HG02885 (cell line): ENCODE results near the gene LENG9.

Experiments
- ATAC-seq: cut with Tn5 transposase; IDR thresholded peaks from one replicate; pipeline ENCODE4 v1.9.1; 2021; ENCODE audit warnings: mild to moderate bottlenecking; ENCODE audit not compliant: unreplicated experiment, poor library complexity

Gene LENG9

DNA sequence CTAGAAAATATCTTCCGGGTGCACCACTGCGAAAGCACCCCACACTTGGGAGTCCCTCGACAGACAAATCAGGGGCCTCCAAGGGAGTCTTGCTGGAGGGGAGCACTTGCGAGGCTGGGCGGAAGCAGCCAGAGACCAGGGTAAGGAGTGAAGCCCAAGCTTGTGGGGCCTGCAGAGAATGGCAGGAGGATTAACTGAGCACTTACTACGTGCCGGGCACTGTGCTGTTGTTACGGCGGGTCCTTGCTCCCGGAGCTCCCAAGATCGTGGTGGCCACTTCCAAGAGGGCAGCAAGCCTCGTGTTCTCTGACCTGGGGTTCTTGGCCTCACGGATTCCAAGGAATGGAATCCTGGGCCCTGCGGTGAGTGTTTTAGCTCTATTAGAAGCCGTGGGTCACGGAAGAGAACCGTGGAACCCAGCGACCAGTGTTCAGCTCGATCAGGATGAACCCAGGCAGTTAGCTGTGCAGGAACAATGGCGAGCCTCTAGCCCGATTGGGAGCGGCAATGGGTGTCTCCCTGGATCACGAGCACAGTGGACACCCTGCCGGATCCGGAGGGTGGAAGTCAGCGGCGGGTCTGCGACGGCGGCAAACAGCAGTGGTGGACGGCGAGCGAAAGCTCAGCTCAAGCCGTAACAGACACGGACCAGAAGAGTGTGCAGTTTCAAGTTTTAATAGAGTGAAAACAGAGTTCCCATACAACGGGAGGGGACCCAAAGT, 38.8 kb downstream of the LENG9 start:
- ATAC-seq, result no peak

DNA sequence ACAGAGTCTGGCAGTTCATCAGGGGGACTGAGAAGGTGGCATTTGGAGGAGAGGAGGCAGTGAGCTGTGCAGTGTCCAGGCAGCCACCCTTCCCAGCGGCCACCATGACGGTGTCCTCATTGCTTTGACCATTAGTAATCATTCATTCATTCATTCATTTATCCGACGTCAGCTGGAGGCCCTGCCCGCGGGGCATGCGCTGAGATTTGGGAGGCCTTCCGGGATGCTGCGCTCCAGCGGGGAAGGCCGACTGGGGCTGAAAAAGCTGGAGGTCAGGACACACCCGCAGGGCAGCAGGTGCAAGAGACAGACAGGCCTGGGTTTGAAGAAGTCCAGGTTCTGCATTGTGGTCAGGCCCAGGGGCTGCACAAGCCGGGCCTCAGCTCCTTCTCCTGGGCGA, 39.4 kb downstream of the LENG9 start:
- ATAC-seq, result no peak

DNA sequence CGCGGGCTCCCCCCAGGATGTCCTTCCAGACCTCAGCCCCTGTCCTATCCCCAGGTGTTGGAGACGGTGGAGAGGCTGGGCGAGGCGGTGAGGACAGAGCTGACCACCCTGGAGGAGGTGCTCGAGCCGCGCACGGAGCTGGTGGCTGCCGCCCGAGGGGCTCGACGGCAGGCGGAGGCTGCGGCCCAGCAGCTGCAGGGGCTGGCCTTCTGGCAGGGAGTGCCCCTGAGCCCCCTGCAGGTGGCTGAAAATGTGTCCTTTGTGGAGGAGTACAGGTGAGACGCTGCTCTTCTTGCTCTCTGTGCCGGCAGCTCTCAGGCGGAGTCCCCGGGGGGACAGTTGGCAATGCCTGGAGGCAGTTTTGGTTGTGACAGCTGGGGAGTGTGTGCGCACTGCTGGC, 41.4 kb downstream of the LENG9 start:
- ATAC-seq, result no peak

DNA sequence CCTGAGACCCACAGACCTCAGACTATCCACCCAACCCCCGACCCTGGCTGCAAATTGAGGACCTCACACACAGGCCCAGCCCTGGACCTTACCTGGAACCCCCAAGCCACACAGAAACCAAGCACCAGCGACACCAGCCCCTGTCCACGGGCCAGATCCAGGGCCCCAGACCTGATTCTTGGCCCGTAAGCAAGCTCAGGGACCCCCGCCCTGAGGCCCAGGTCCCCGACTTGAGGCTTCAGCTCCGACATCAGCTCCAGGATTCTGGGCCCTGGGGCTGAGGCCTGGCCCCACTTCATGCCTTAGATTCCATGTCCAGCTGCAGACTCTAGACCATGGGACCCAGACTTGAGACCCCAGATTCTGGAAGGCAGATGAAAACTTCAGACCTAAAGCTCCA, 42.1 kb downstream of the LENG9 start:
- no peak for ATAC-seq

DNA sequence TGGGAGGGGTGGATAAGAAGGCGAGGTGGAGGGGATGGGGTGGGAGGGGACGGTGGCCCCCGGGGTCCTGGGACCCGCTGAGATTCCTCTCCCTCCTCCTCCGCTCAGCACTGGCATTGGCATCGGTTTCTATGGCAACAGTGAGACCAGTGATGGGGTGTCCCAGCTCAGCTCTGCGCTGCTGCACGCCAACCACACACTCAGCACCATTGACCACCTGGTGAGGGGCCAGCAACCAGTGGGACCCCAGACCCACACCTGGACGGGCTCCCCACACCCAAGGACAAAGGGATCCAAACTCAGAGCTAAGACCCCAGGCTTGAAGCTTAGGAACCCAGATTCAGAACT, 42.4 kb downstream of the LENG9 start:
- no peak for ATAC-seq

DNA sequence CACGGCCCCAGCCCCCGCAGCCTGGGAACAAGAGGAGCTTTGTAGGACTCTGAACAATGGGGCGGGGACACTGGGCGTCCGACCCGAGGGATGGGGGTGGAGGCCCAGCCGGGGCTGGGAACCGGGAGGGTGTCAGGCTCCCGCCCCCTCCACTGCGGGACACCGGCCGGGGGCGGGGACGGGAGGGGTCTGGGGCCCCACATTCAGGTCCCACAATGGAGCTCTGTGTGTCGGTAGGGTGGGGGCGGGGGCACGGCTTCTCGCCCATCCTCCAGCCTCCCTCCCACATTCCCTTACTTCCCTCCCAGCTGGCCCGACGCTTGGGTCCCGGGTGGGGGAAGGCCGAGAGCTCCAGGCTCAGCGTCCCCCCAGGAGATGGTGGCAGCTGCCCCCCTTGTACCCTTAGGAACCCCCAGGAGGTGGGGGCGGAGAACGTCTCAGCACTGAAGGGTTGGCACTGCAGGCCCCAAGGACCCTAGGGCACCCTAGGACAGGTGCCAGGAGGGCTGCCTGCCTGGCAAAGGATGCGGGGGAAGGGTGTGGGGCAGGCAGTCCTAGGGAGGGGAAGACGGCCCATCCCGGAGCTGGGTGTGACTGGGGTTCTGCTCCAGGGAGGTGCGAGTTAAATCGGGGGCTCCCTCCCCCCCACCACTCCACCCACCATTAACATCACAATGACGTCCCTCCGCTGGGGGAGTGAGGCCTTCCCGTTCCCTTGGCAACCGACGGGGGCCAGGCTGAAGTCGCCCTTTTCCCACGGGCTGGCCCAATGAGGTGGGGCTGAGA, 43.0 kb downstream of the LENG9 start:
- no peak for ATAC-seq

DNA sequence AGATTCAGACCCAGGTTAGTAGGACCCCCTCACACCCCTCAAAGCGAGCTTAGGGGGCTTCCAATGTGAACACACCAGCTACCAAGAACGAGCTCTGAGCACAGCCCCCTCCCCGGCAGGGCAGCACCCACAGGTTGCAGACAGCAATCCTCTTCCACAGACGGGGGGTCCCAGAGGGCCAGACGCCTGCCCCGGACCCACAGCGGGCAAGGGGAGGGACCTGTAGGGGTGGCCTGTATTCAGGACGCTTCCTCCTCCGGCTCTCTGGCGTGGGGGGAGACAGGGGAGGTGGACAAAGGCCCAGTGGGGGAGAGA, 43.6 kb downstream of the LENG9 start:
- no peak for ATAC-seq

DNA sequence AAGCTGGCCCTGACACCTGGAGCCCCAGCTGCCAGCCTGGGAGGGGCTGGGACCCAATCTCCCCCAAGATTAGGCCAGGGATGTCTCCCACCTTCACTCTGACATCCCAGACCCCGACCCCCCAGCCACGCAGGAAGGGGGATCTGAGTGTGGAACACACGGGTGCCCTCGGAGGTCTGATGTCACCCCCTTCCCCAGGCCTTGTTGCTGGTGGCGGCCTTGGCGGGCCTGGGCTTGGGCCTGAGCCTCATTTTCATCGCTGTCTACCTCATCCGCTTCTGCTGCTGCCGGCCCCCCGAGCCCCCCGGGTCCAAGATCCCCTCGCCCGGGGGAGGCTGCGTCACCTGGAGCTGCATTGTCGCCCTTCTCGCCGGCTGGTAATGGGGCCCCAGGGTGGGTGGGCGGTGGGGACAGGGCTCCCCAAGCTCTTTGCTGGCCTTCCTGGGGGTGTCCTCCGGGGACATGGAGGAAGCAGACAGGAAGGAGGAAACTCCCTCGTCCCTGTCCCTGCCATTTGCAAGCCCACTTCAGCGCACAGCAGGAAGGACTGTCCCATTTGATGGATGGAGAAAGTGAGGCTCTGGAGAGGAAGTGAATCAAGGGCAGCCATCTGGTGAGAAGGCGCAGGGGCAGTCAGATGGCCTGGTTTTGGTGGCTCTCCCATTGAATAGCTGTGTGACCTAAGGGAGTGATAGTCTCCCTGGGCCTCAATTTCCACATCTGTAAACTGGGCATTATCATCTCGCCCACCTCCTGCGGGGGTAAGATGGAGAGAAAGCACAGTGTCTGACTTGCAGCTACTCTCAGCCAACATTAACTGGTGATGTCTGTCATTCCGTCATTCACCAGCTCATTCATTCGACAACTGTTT, 44.4 kb downstream of the LENG9 start:
- ATAC-seq, result no peak

DNA sequence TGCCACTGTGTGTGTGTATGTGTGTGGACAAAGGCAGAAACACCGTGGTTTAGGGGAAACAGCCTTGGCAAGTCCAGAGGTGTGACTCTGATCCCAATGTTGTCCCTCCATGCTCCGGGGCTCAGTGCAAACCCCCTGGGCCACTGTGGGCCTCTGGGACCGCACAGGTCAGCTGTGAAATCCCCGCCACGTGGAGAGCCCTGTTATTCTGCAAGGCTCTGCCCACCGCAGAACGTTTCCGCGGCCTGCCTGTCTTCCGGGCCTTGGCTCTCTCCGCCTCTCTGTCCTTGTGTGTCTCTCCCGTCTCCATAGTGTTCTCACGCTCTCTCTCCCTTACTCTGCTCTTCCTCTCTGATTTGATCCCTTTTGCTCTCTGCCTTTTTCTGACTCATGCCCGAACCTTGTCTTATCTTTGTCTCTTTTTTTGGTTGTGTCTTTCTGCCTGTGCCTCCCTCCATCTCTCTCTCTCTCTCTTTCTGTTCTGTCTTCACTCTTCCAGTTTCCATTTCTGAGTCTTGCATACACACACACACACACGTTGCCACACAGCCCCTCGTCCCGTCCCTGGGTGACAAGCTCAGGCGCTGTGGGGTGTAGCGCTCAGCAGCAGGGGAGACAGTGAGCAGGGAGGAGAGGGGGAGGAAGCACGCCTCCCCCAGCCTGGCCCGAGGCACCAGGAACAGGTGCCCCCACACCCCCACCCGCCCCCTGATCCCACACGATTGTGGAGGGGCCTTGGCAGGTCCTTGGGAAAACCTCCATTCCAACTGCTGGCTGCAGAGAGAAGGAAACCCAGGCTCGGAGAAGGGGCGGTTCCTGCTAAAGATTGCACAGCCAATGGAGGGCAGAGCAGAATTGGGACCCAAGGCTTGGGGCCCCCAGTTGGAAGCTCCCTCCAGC, 45.3 kb downstream of the LENG9 start:
- no peak for ATAC-seq

DNA sequence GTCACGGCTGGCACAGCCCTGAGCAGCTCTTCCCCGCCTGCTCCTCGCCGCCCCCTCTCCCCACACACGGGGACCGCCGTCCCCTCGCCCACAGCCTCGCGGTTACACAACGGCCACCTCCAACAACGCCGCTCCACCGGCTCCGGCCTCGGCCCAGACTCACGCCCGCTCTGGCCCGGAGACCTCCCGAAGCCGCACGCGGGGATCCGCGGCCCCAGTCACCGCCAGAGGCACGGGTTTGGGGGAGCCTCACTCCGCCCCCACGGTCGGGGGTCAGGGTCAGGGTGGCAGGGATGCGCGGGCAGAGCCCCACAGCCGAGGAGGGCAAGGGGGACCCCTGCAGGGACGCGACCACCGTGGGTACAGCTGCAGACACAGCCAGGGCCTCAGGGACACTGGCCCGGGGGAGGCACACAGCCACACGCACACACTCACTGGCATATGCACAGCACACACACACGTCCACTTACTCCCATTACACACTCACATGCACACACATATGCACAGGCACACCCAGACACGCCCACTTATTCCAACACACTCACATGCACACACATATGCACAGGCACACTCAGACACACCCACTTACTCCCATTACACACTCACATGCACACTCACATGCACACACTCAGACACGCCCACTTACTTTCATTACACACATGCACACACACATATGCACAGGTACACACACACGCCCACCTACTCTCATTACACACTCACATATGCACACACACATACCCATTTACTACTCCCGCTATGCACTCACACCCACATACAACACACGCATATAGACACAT, 46.7 kb downstream of the LENG9 start:
- no peak for ATAC-seq

DNA sequence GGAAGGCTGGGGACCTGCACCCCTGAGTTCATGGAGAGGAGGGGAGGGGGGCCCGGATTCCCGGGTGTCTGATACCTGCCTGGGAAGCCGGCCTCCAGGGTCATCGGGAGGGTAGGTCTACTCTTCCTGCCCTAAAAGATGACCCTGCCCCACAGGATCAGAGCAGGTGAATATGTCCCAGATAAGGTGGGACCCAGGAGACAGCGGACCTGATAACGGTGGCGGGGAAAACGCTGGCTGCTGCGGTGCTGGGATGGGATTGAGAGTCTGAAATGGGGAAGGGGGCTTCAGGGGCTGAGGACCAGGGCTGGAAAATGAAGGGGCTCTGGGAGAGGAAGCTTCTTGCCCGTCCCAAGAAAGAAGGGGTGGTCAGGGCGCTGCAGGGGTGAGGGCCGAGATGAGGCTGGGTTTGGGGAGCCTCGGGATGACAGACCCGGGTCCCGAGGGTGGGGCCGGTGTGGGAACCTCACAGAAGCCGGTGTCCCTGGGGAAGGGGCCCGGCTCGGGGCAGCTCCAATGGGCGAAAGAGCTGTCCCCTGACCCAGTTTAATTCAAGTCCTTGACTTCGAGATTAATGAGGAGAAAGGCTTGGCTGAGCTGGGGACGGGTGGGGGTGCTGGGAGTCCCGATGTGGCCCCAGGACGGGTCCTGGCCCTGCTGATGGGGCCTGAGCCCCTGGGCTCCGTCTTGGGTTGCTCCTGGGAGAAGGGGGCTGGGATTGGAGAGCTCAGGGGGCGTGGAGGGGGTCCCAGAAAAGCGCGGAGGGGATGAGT, 47.5 kb downstream of the LENG9 start:
- ATAC-seq, result no peak

DNA sequence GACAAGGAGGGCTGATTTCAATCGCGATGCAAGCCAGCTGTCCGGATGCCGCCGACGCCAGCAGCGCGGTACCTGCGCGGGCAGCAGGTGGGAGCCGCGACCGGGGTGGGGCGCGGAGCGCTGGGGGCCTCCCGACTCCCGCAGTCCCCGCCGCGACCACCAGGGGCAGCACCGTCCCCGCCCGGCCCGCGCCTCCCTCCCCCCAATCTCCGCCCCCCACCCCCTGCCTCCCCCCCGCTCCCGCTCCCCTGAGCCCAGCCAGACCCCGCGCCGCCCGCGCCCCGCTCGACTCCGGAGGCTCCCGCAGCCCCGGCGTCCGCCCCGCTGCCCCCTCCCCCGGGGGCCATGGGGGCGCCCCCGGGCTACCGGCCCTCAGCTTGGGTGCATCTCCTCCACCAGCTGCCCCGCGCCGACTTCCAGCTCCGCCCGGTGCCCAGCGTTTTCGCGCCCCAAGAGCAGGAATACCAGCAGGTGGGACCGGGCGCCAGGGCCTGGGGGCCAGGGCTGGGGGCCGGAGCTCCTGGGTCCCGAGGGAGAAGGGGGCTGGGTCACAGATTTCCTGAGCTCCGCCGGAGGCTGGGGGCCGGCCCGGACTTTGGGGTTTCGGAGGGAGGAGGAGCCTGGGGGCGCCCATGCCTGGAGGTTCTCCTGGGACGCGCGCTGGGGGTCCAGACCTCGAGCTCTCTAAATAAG, 48.2 kb downstream of the LENG9 start, which contains the start of gene TTYH1:
TSS of gene TTYH1 (plus strand) at position 257 of the 693 bp plus-strand sequence. CDS start at position 346, 89 bp downstream.
- no peak for ATAC-seq

DNA sequence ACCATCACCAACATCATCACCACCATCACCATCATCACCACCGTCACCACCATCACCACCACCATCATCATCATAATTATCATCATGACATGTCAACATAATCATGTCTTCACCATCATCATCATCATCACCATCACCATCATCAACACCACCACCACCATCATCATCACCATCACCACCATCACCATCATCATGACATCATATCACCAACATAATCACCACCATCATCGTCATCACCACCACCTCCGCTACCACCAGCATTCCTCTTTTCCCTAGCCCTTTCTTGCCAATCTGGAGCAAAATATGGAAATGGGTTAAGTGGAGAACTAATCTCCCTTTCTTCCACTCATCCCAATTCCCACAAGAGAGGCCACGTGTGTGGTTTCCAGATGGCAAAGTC, 49.4 kb downstream of the LENG9 start:
- no peak for ATAC-seq

DNA sequence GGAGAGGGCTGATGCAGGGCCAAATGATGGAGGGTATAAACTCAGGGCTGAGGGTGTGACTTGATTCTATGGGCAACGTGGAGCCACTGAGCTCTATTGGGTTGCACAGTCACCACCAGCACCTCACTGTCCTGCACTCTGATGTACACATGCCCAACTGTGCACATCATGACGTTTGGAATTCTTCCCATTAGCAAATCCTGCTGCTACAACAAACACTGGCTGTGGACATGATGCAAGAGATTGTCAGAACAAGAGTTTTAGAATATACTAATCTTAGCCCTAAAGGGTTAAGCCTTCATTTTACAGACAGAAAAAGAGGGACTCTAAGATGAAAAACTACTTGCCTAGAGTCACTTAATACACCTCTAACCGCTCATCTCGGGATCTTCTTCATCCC, 50.7 kb downstream of the LENG9 start:
- no peak for ATAC-seq
